ENCODE measurements around the gene DAD1. TPM values are rescaled to one million over a fixed set of nuclear protein-coding genes. Genes with fewer than 3 reads are reported as not detected.

Gene DAD1
- 305 and 347 TPM in 2 replicates for total RNA-seq

DNA sequence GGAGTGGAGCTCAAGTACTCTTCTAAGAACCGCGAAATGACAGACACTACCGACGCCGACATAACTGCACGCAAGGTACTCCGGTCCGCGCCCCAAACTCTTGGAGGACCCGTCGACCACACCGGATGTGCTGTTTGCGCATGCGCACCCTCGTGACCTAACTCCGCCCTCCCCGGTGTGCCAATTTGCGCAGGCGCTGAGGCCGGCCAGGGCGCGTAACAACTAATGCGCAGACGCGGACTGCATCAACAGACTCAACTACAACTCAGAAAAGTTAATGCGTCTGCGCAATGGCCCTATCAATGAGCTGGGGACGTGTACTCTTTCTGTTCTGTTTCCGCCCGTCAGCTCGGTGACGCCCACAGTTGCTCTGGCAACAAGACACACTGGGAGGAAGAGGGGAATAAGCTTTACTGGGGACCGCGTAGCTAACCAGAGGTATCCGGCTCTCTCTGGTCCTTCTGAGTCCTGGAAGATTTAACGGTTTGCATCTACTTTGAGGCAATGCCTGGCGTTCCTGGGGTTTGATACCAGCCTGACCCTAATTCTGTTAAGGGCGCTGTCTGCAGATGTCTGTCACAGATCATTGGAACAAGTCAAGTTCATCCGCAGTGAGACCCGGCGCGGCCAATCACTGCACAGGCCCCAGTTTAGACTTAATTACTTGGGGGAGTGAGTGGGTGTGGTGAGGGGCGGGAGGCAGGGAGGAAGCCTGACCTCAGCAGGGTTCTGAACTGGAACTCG lies at the start of gene DAD1:
Gene DAD1, minus strand, starts transcription at position 129 of the 744 bp plus-strand sequence. Its CDS starts 67 bp downstream, at position 62.

GRCh38 chr14:22598099-22598895 lies 9.3 kb upstream of the DAD1 start, which contains the start of gene ABHD4:
Gene ABHD4, plus strand, starts transcription at chr14:22598300. Its CDS starts 7 bp downstream, at chr14:22598307.

Small RNA genes within 50 kb of the gene (small RNA-seq; reads per million reads assigned to genes)
- gene TRAJ1 (not detected), gene TRAJ10 (not detected), gene TRAJ11 (not detected), gene TRAJ12 (not detected), gene TRAJ13 (not detected), gene TRAJ14 (not detected), gene TRAJ16 (not detected), gene TRAJ17 (not detected), gene TRAJ18 (not detected), gene TRAJ19 (not detected), gene TRAJ2 (not detected), gene TRAJ20 (not detected), gene TRAJ21 (not detected), gene TRAJ22 (not detected), gene TRAJ23 (not detected), gene TRAJ24 (not detected), gene TRAJ25 (not detected), gene TRAJ26 (not detected), gene TRAJ27 (not detected), gene TRAJ28 (not detected), gene TRAJ3 (not detected), gene TRAJ4 (not detected), gene TRAJ5 (not detected), gene TRAJ6 (not detected), gene TRAJ7 (not detected), gene TRAJ8 (not detected), gene TRAJ9 (not detected)

Other genes with a start within 250 kb of the DAD1 start
- gene ABHD4, start 9.1 kb upstream of the DAD1 start, total RNA-seq, result 30.6 and 36.6 TPM in 2 replicates
- gene OR6J1, start 55.1 kb upstream of the DAD1 start, total RNA-seq, result not detected in 2 replicates
- gene OXA1L, start 177.5 kb upstream of the DAD1 start, total RNA-seq, result 60.4 and 72.4 TPM in 2 replicates
- gene SLC7A7, start 226.2 kb upstream of the DAD1 start, total RNA-seq, result 4.9 and 6.1 TPM in 2 replicates
- 24.6 and 26.2 TPM in 2 replicates for gene MRPL52, start 240.7 kb upstream of the DAD1 start, total RNA-seq
- 336 and 393 TPM in 2 replicates for gene MMP14, start 247.4 kb upstream of the DAD1 start, total RNA-seq